Esophagus squamous epithelium (tissue), 5 donors: ENCODE results near the gene CTPS2. TPM values are rescaled to one million over a fixed set of nuclear protein-coding genes. Genes with fewer than 3 reads are reported as not detected.
"Not testable (repeated sequence)": the region's sequence is repeated elsewhere in the genome, so short reads cannot be mapped to it uniquely, and the experiment has no call there.

ENCODE experiments used
- DNase-seq: peaks from one replicate; lab custom pipeline; 2025; lab: John Stamatoyannopoulos, UW
- H3K27ac ChIP-seq, 4 donors: fragments of 200-600 bp; sonication (generic); one replicate each; pipeline ENCODE4 v1.5.1; 2016 to 2019; ENCODE audit warnings: mild to moderate bottlenecking in 1 of 4
- H3K27me3 ChIP-seq, 4 donors: fragments of 200-600 bp; sonication (generic); 1 replicate in 3 of 4; 2 replicates in 1 of 4; pipeline versions ENCODE4 v1.5.1 to v1.6.0; 2017 to 2021; ENCODE audit warnings: antibody characterized with exemption in 1 of 4
- H3K36me3 ChIP-seq, 3 donors: fragments of 200-600 bp; sonication (generic); one replicate each; pipeline ENCODE4 v1.5.1; 2016 to 2019
- H3K4me1 ChIP-seq, 3 donors: fragments of 200-600 bp; sonication (generic); one replicate each; pipeline ENCODE4 v1.5.1; 2017 to 2019
- H3K4me3 ChIP-seq, 4 donors: fragments of 200-600 bp; sonication (generic); 1 replicate in 3 of 4; 2 replicates in 1 of 4; pipeline ENCODE4 v1.5.1; 2016 to 2019; ENCODE audit warnings: mild to moderate bottlenecking in 2 of 4, moderate library complexity in 1 of 4
- H3K9me3 ChIP-seq, 3 donors: fragments of 200-600 bp; sonication (generic); one replicate each; pipeline ENCODE4 v1.5.1; 2016 to 2019
- CTCF ChIP-seq, 6 experiments: fragments of 450-650 bp in 4 of 6; fragments of 200-600 bp in 2 of 6; sonication (generic) in 2 of 6; IDR thresholded peaks; one replicate each; pipeline ENCODE4 v1.5.1; 2016 to 2019; ENCODE audit warnings: antibody characterized with exemption in 6 of 6, mild to moderate bottlenecking in 4 of 6, moderate library complexity in 4 of 6
- POLR2A ChIP-seq, 4 donors: fragments of 450-650 bp; IDR thresholded peaks; one replicate each; pipeline ENCODE4 v1.6.1; 2017; ENCODE audit warnings: antibody characterized with exemption in 4 of 4, mild to moderate bottlenecking in 4 of 4, moderate library complexity in 3 of 4
- WGBS, 2 donors: methylation state at CpG; one replicate each; pipeline ENCODE4 v1.1.5; 2018; 5-methylcytosine and 5-hydroxymethylcytosine counted together
- intact Hi-C: fragments of 100-400 bp; cut with DNase I; formaldehyde crosslinking; loops from one replicate; pipeline ENCODE4 v1.15.0; 2022
- total RNA-seq, 4 donors: library from RNA; depleted of rRNA; stranded (reverse); fragments of >200 nt; gene quantifications; one replicate each; pipeline ENCODE4 v1.1.0, GENCODE V29; 2016
- donor health status: DM: yes; HTN: yes; CAD: no.

Gene CTPS2
- 1 to 10 TPM; 4.1 to 9.7 (median 6.3) TPM for total RNA-seq

GRCh38 chrX:16712548-16713155 lies at the start of gene CTPS2:
Gene CTPS2 (minus strand): TSS chrX:16712669. CDS start chrX:16702902, 9,767 bp downstream.
- no peak for DNase-seq
- Histone ChIP-seq H3K27ac (peak within 1 kb of the TSS; percentile 75 to 90 (median 86)), H3K36me3 (peaks cover 0 to 2% (median 0%) of the 10 kb centered on the region in 3 donors), H3K4me3 (peak within 1 kb of the TSS; percentile 57 to 73 (median 71)), H3K4me1 (peaks cover 0 to 3% (median 0%) of the 10 kb centered on the region in 3 donors), H3K9me3 (no peaks in the 10 kb centered on the region), H3K27me3 (no peaks in the 10 kb centered on the region)
- intact Hi-C loops, result no loop called here
- 34% methylated on average over 10 of the region's 30 CpGs; no CpG with 5 or more reads in 1 of the 2 donors for WGBS, 2 donors
- peak in 2 of 4 donors; percentile 37 to 55 for TF ChIP-seq POLR2A (IDR thresholded peaks at IDR 0.05)
- no peak for TF ChIP-seq CTCF (IDR thresholded peaks at IDR 0.05)

- intact Hi-C loops, H3K9me3 ChIP-seq, H3K4me3 ChIP-seq, H3K27ac ChIP-seq, DNase-seq, H3K27me3 ChIP-seq, H3K4me1 ChIP-seq: not testable (repeated sequence)
- peaks cover 3 to 45% (median 16%) of the 10 kb centered on the region in 3 donors for H3K36me3 ChIP-seq
- 86 to 96% methylated on average over 4 of the region's 4 CpGs for WGBS, 2 donors
Measured at GRCh38 chrX:16761500-16761899, 49.0 kb upstream of the CTPS2 start.

GRCh38 chrX:16756724-16757123 lies 44.3 kb upstream of the CTPS2 start:
- peaks cover 3 to 80% (median 16%) of the 10 kb centered on the region in 3 donors for H3K36me3 ChIP-seq
- H3K27ac ChIP-seq, result no peak overlapping the region
- no peak for DNase-seq
- no peaks in the 10 kb centered on the region for H3K4me1 ChIP-seq
- no peak overlapping the region for H3K4me3 ChIP-seq
- H3K9me3 ChIP-seq, result no peaks in the 10 kb centered on the region
- WGBS, 2 donors, result 57 to 86% methylated on average over 4 of the region's 4 CpGs
- no peaks in the 10 kb centered on the region for H3K27me3 ChIP-seq
- intact Hi-C loops, result no loop called here
- TF ChIP-seq POLR2A (IDR thresholded peaks at IDR 0.05) (no peak), CTCF (IDR thresholded peaks at IDR 0.05) (no peak)

- Histone ChIP-seq H3K4me3 (no peak overlapping the region), H3K27ac (no peak overlapping the region), H3K9me3 (no peaks in the 10 kb centered on the region), H3K4me1 (no peaks in the 10 kb centered on the region), H3K27me3 (no peaks in the 10 kb centered on the region), H3K36me3 (peaks cover 3 to 67% (median 13%) of the 10 kb centered on the region in 3 donors)
- 83 to 100% methylated on average over 2 of the region's 2 CpGs for WGBS, 2 donors
- intact Hi-C loops, result no loop called here
- no peak for TF ChIP-seq POLR2A (IDR thresholded peaks at IDR 0.05)
- no peak for TF ChIP-seq CTCF (IDR thresholded peaks at IDR 0.05)
- DNase-seq, result no peak
Measured at GRCh38 chrX:16754019-16754418, 41.5 kb upstream of the CTPS2 start.

- Histone ChIP-seq H3K36me3 (peaks cover 0 to 66% (median 16%) of the 10 kb centered on the region in 3 donors), H3K4me3 (no peak overlapping the region), H3K27ac (no peak overlapping the region), H3K9me3 (no peaks in the 10 kb centered on the region), H3K27me3 (no peaks in the 10 kb centered on the region), H3K4me1 (no peaks in the 10 kb centered on the region)
- DNase-seq, result no peak
- 91 to 96% methylated on average over 6 to 7 of the region's 7 CpGs for WGBS, 2 donors
- TF ChIP-seq CTCF (IDR thresholded peaks at IDR 0.05) (no peak), POLR2A (IDR thresholded peaks at IDR 0.05) (no peak)
- intact Hi-C loops, result no loop called here
Measured at GRCh38 chrX:16750136-16750535, 37.7 kb upstream of the CTPS2 start.
